Gastrocnemius medialis (tissue), 4 donors: ENCODE data around the gene AADACL2. TPM values are rescaled to one million over a fixed set of nuclear protein-coding genes. Genes with fewer than 3 reads are reported as not detected.
"Not testable (repeated sequence)": the region's sequence is repeated elsewhere in the genome, so short reads cannot be mapped to it uniquely, and the experiment has no call there.

Experiments
- ATAC-seq, 2 donors: fragments of 150-250 bp; one replicate each; pipeline ENCODE4 v1.9.1; 2016
- DNase-seq, 2 donors: peaks; one replicate each; pipeline ENCODE4 v3.0.0-alpha.2; 2019
- H3K27ac ChIP-seq, 4 donors: fragments of 200-600 bp; sonication (generic); 1 replicate in 1 of 4; 2 replicates in 3 of 4; pipeline ENCODE4 v1.5.1; 2016 to 2018; ENCODE audit warnings: mild to moderate bottlenecking in 2 of 4, moderate library complexity in 1 of 4
- H3K27me3 ChIP-seq, 3 donors: fragments of 200-600 bp; sonication (generic) in 2 of 3; 1 replicate in 1 of 3; 2 replicates in 2 of 3; pipeline versions ENCODE4 v1.5.1 to v1.6.0; 2016 to 2019; ENCODE audit warnings: mild to moderate bottlenecking in 1 of 3, moderate library complexity in 1 of 3
- H3K36me3 ChIP-seq, 2 donors: fragments of 200-600 bp; sonication (generic) in 1 of 2; one replicate each; pipeline ENCODE4 v1.5.1; 2017 to 2018
- H3K4me1 ChIP-seq, 2 donors: fragments of 200-600 bp; sonication (generic) in 1 of 2; one replicate each; pipeline ENCODE4 v1.5.1; 2016 to 2017; ENCODE audit warnings: mild to moderate bottlenecking in 2 of 2
- H3K4me3 ChIP-seq, 4 donors: fragments of 200-600 bp; sonication (generic) in 3 of 4; 1 replicate in 1 of 4; 2 replicates in 3 of 4; pipeline ENCODE4 v1.5.1; 2016 to 2019; ENCODE audit warnings: mild to moderate bottlenecking in 2 of 4
- H3K9me3 ChIP-seq, 3 donors: fragments of 200-600 bp; sonication (generic) in 2 of 3; 1 replicate in 1 of 3; 2 replicates in 2 of 3; pipeline ENCODE4 v1.5.1; 2016 to 2019
- POLR2A ChIP-seq, 2 donors: fragments of 450-650 bp; IDR thresholded peaks; one replicate each; pipeline ENCODE4 v1.6.1; 2017; ENCODE audit warnings: antibody characterized with exemption in 2 of 2, mild to moderate bottlenecking in 2 of 2, moderate library complexity in 2 of 2
- in situ Hi-C, 4 donors: fragments of 200-750 bp; cut with MboI; loops; one replicate each; pipeline versions ENCODE4 v1.15.0 to v1.8.0; 2017; ENCODE audit warnings: low sequenced_read_pairs in 4 of 4
- intact Hi-C: fragments of 100-400 bp; cut with DNase I; formaldehyde crosslinking; loops from one replicate; pipeline ENCODE4 v1.15.1; 2023; ENCODE audit warnings: low total_unique reads
- total RNA-seq, 4 donors: library from RNA; depleted of rRNA; stranded (reverse); fragments of >200 nt; gene quantifications; one replicate each; pipeline versions ENCODE4 v1.1.0 to v1.2.3, GENCODE V29; 2016
- TF ChIP-seq, protein P1 (sequence below), 5 experiments: fragments of 450-650 bp in 3 of 5; fragments of 200-600 bp in 2 of 5; sonication (generic) in 2 of 5; IDR thresholded peaks in 4 of 5; conservative IDR thresholded peaks in 1 of 5; 1 replicate in 4 of 5; 2 replicates in 1 of 5; pipeline ENCODE4 v1.5.1; 2016 to 2019; ENCODE audit warnings: antibody characterized with exemption in 5 of 5, mild to moderate bottlenecking in 3 of 5, moderate library complexity in 3 of 5

AADACL2 gene
- total RNA-seq, 4 donors from 2014 or later = not detected

DNA sequence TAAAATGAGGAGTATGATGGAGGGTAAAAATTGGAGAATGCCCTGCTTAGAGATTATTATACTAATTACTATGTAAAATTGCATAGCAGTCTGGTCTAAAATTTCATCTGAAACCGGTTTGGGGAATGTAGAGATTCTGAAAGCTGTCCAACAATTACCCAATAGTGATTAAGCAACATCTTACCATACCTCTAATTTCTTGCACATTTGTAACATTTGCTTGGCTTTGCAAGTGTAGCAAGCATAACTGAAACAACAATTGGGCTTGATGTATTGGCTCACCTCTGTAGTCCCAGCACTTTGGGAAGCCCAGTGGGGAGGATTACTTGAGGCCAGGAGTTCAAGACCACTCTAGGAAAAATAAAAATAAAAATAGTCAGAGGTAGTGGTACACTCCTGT, 17.4 kb downstream of the AADACL2 start:
- in situ Hi-C loops = no loop called here
- TF ChIP-seq, protein P1, sequence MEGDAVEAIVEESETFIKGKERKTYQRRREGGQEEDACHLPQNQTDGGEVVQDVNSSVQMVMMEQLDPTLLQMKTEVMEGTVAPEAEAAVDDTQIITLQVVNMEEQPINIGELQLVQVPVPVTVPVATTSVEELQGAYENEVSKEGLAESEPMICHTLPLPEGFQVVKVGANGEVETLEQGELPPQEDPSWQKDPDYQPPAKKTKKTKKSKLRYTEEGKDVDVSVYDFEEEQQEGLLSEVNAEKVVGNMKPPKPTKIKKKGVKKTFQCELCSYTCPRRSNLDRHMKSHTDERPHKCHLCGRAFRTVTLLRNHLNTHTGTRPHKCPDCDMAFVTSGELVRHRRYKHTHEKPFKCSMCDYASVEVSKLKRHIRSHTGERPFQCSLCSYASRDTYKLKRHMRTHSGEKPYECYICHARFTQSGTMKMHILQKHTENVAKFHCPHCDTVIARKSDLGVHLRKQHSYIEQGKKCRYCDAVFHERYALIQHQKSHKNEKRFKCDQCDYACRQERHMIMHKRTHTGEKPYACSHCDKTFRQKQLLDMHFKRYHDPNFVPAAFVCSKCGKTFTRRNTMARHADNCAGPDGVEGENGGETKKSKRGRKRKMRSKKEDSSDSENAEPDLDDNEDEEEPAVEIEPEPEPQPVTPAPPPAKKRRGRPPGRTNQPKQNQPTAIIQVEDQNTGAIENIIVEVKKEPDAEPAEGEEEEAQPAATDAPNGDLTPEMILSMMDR (IDR thresholded peaks at IDR 0.05 in 4 of 5, conservative IDR thresholded peaks at IDR 0.05 in 1 of 5) = no peak
- TF ChIP-seq POLR2A (IDR thresholded peaks at IDR 0.05) = no peak
- ATAC-seq = no peak
- Histone ChIP-seq H3K4me3 (no peak overlapping the region), H3K36me3 (no peaks in the 10 kb centered on the region), H3K27me3 (no peaks in the 10 kb centered on the region), H3K9me3 (peaks cover 0 to 2% (median 0%) of the 10 kb centered on the region in 3 donors), H3K27ac (no peak overlapping the region), H3K4me1 (no peaks in the 10 kb centered on the region)
- intact Hi-C loops = no loop called here
- DNase-seq = no peak

GRCh38 chr3:151753846-151754245, 20.1 kb downstream of the AADACL2 start:
- intact Hi-C loops (no loop called here), in situ Hi-C loops (no loop called here)
- Histone ChIP-seq H3K9me3 (peaks cover 0 to 2% (median 0%) of the 10 kb centered on the region in 3 donors), H3K36me3 (no peaks in the 10 kb centered on the region), H3K27ac (no peak overlapping the region), H3K27me3 (no peaks in the 10 kb centered on the region), H3K4me3 (no peak overlapping the region), H3K4me1 (no peaks in the 10 kb centered on the region)
- no peak for TF ChIP-seq POLR2A (IDR thresholded peaks at IDR 0.05)
- TF ChIP-seq, protein P1 (IDR thresholded peaks at IDR 0.05 in 4 of 5, conservative IDR thresholded peaks at IDR 0.05 in 1 of 5) = no peak
- no peak for ATAC-seq
- DNase-seq = no peak

DNA sequence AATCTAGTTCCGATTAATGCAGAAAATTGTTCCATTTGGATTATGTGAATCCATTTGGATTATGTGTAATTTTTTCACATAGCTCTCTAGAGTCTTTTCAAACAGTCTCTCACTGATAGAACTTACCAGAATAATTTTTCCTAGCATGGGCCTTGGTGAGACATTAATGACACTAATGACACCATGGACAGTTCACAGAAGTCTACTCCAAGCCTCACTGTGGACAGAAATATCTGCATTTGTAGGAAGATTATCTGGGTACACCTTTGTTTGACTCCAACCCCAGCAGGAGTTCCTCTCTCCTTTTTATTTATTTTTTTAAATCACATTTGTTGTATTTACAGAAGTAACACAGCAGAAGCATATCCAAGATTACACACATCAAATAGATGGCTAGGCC, 27.9 kb downstream of the AADACL2 start:
- Histone ChIP-seq H3K27me3 (no peaks in the 10 kb centered on the region), H3K4me1 (no peaks in the 10 kb centered on the region), H3K4me3 (no peak overlapping the region), H3K9me3 (no peaks in the 10 kb centered on the region), H3K27ac (no peak overlapping the region), H3K36me3 (no peaks in the 10 kb centered on the region)
- DNase-seq = no peak
- TF ChIP-seq POLR2A (IDR thresholded peaks at IDR 0.05) = no peak
- TF ChIP-seq, protein P1 (IDR thresholded peaks at IDR 0.05 in 4 of 5, conservative IDR thresholded peaks at IDR 0.05 in 1 of 5) = no peak
- ATAC-seq = no peak
- in situ Hi-C loops = no loop called here
- intact Hi-C loops = no loop called here

DNA sequence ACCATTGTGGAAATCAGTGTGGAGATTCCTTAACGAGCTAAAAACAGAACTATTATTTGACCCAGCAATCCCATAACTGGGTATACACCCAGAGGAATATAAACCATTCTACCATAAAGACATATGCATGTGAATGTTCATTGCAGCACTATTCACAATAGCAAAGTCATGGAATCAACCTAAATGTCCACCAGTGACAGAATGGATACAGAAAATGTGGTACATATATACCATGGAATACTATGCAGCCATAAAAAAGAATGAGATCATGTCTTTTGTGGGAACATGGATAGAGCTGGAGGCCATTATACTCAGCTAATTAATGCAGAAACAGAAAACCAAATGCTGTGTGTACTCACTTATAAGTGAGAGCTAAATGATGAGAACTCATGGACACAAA, 31.0 kb downstream of the AADACL2 start:
- H3K27ac ChIP-seq, DNase-seq, intact Hi-C loops, ATAC-seq, H3K36me3 ChIP-seq, H3K4me1 ChIP-seq, H3K27me3 ChIP-seq, H3K9me3 ChIP-seq, in situ Hi-C loops, H3K4me3 ChIP-seq: not testable (repeated sequence)

- TF ChIP-seq, protein P1 (IDR thresholded peaks at IDR 0.05 in 4 of 5, conservative IDR thresholded peaks at IDR 0.05 in 1 of 5) = no peak
- in situ Hi-C loops (no loop called here), intact Hi-C loops (no loop called here)
- Histone ChIP-seq H3K36me3 (no peaks in the 10 kb centered on the region), H3K27me3 (no peaks in the 10 kb centered on the region), H3K27ac (no peak overlapping the region), H3K4me3 (no peak overlapping the region), H3K4me1 (peaks cover 0 to 2% of the 10 kb centered on the region in 2 donors), H3K9me3 (no peaks in the 10 kb centered on the region)
- no peak for DNase-seq
- no peak for ATAC-seq
These were observed 32.0 kb downstream of the AADACL2 start for GRCh38 chr3:151765685-151766084.
